Gastroesophageal sphincter (tissue), 3 donors: ENCODE measurements around the gene RPS6KB1.

Experiments used
- CTCF ChIP-seq, 4 experiments: fragments of 200-600 bp in 2 of 4; fragments of 450-650 bp in 2 of 4; sonication (generic) in 1 of 4; IDR thresholded peaks; one replicate each; pipeline ENCODE4 v1.5.1; 2017 to 2019; ENCODE audit warnings: antibody characterized with exemption in 4 of 4, mild to moderate bottlenecking in 2 of 4, moderate library complexity in 2 of 4
- POLR2A ChIP-seq, 2 donors: fragments of 450-650 bp; IDR thresholded peaks; one replicate each; pipeline ENCODE4 v1.6.1; 2017; ENCODE audit warnings: antibody characterized with exemption in 2 of 2, mild to moderate bottlenecking in 2 of 2, moderate library complexity in 1 of 2

DNA sequence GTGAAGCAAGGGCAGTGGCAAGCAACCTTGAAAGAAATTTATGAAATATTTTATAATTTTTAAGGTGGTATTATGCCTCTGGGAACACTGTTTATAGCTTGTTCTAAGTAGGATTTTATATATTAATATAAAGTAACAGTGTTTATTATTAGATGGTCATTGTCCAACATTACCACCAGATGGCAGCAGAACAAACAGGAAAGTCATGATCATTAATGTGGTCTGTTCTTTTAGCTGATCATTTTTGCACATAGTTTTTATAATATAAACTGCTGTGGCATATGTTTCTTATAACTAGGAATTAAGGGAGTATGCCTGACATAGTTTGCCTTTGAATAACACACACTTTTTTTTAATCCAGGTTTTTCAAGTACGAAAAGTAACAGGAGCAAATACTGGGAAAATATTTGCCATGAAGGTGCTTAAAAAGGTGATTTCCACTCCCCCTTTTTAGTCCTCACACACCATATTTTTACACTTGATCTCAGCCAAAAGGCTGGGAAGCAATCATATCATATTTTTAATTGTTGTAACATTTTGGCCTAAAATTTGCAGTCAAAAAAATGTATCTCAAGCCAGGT lies 21.4 kb downstream of the RPS6KB1 start:
- TF ChIP-seq CTCF (IDR thresholded peaks at IDR 0.05): peak; percentile 48 to 61 (median 54)
- no peak for TF ChIP-seq POLR2A (IDR thresholded peaks at IDR 0.05)
